ENCODE measurements around the gene NEK11. TPM values are rescaled to one million over a fixed set of nuclear protein-coding genes. Genes with fewer than 3 reads are reported as not detected.

NEK11 gene
- total RNA-seq, 2 donors from 2014 or later: 0.20 to 6.0 TPM

GRCh38 chr3:131192701-131193100 lies 166.0 kb downstream of the NEK11 start:
- H3K4me3 ChIP-seq (ENCODE audit: low read length): no peak overlapping the region
- H3K27me3 ChIP-seq (ENCODE audit: control insufficient read depth, insufficient read depth, low read length, poor library complexity, severe bottlenecking): no peaks in the 10 kb centered on the region
- TF ChIP-seq CTCF (conservative IDR thresholded peaks at IDR 0.05): no peak
- H3K9me3 ChIP-seq (ENCODE audit: control insufficient read depth, low read length): no peaks in the 10 kb centered on the region
- no peak for DNase-seq
- 77 to 91% methylated on average over 1 to 3 of the region's 4 CpGs for WGBS, 2 experiments (ENCODE audit: insufficient coverage in 1 of 2, insufficient read length in 1 of 2)
- Mint-ChIP-seq H3K27ac (no peak overlapping the region), H3K4me1 (no peaks in the 10 kb centered on the region), H3K9me3 (peaks cover 6% of the 10 kb centered on the region), H3K36me3 (ENCODE audit: low read depth) (no peaks in the 10 kb centered on the region), H3K4me3 (no peak overlapping the region), H3K27me3 (ENCODE audit: insufficient read depth) (no peaks in the 10 kb centered on the region)
- H3K9ac ChIP-seq (ENCODE audit: extremely low read depth, low read length, poor library complexity, severe bottlenecking): no peak overlapping the region
- no peak overlapping the region for H3K27ac ChIP-seq (ENCODE audit: low read depth, low read length)
- no peaks in the 10 kb centered on the region for H3K4me1 ChIP-seq (ENCODE audit: control insufficient read depth, insufficient read depth, low read length)
- H3K36me3 ChIP-seq (ENCODE audit: control insufficient read depth, insufficient read depth, low read length): no peaks in the 10 kb centered on the region

GRCh38 chr3:131193641-131194238 lies 167.1 kb downstream of the NEK11 start:
- Histone ChIP-seq H3K4me1 (ENCODE audit: control insufficient read depth, insufficient read depth, low read length) (no peaks in the 10 kb centered on the region), H3K9me3 (ENCODE audit: control insufficient read depth, low read length) (no peaks in the 10 kb centered on the region), H3K9ac (ENCODE audit: extremely low read depth, low read length, poor library complexity, severe bottlenecking) (no peak overlapping the region), H3K36me3 (ENCODE audit: control insufficient read depth, insufficient read depth, low read length) (no peaks in the 10 kb centered on the region), H3K27me3 (ENCODE audit: control insufficient read depth, insufficient read depth, low read length, poor library complexity, severe bottlenecking) (no peaks in the 10 kb centered on the region), H3K27ac (ENCODE audit: low read depth, low read length) (no peak overlapping the region), H3K4me3 (ENCODE audit: low read length) (no peak overlapping the region)
- Mint-ChIP-seq H3K4me3 (no peak overlapping the region), H3K9me3 (peaks cover 6% of the 10 kb centered on the region), H3K36me3 (ENCODE audit: low read depth) (no peaks in the 10 kb centered on the region), H3K27ac (no peak overlapping the region), H3K27me3 (ENCODE audit: insufficient read depth) (no peaks in the 10 kb centered on the region), H3K4me1 (no peaks in the 10 kb centered on the region)
- 70% methylated on average over 1 of the region's 1 CpG; no CpG with 5 or more reads in 1 of the 2 experiments for WGBS, 2 experiments (ENCODE audit: insufficient coverage in 1 of 2, insufficient read length in 1 of 2)
- TF ChIP-seq CTCF (conservative IDR thresholded peaks at IDR 0.05): peak; percentile 51
- DNase-seq: no peak

GRCh38 chr3:131194816-131195215 lies 168.1 kb downstream of the NEK11 start:
- Histone ChIP-seq H3K27me3 (ENCODE audit: control insufficient read depth, insufficient read depth, low read length, poor library complexity, severe bottlenecking) (no peaks in the 10 kb centered on the region), H3K4me3 (ENCODE audit: low read length) (no peak overlapping the region), H3K36me3 (ENCODE audit: control insufficient read depth, insufficient read depth, low read length) (no peaks in the 10 kb centered on the region), H3K27ac (ENCODE audit: low read depth, low read length) (no peak overlapping the region), H3K9ac (ENCODE audit: extremely low read depth, low read length, poor library complexity, severe bottlenecking) (no peak overlapping the region), H3K9me3 (ENCODE audit: control insufficient read depth, low read length) (no peaks in the 10 kb centered on the region), H3K4me1 (ENCODE audit: control insufficient read depth, insufficient read depth, low read length) (no peaks in the 10 kb centered on the region)
- no peak overlapping the region for H3K4me3 Mint-ChIP-seq
- H3K36me3 Mint-ChIP-seq (ENCODE audit: low read depth): no peaks in the 10 kb centered on the region
- H3K27ac Mint-ChIP-seq: no peak overlapping the region
- no peak for DNase-seq
- no peaks in the 10 kb centered on the region for H3K27me3 Mint-ChIP-seq (ENCODE audit: insufficient read depth)
- WGBS, 2 experiments (ENCODE audit: insufficient coverage in 1 of 2, insufficient read length in 1 of 2): 80 to 96% methylated on average over 3 to 4 of the region's 4 CpGs
- TF ChIP-seq CTCF (conservative IDR thresholded peaks at IDR 0.05): no peak
- no peaks in the 10 kb centered on the region for H3K4me1 Mint-ChIP-seq
- H3K9me3 Mint-ChIP-seq: peaks cover 9% of the 10 kb centered on the region
